Measurements from ENCODE around the gene MYL1. TPM values are rescaled to one million over a fixed set of nuclear protein-coding genes. Genes with fewer than 3 reads are reported as not detected.

MYL1 gene
- total RNA-seq, 4 donors from 2014 or later, result 0.49 TPM; not detected in 3

DNA sequence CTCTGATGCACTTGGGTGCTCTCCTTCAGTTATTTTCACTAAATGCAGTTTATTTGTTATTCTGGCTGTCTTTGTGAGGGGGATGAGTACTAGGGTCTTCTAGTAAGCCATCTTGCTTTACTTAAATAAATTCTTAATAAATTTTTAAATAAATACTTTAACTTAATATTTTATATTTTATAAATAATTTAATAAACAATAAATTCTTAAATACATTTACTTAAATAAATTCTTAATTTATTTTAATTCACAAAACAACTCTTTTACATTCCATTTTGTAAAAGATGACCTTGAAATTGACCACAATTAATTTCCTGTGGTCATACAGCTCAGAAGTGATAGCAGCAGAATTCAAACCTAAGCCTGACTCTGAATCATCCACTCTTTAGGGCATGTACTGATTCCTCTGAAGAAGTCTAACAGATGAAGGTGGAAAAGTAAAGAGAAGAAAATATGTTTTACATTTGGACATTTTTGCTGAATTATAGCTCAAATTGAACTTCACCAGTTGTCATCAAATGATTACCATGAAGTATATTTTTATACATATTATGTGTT, 28.8 kb downstream of the MYL1 start:
- no peak for DNase-seq (ENCODE audit: low spot score in 2 of 2)
- intact Hi-C loops (cut with DNase I; ENCODE audit: low total_unique reads), result no loop called here
- TF ChIP-seq POLR2A (IDR thresholded peaks at IDR 0.05), result no peak
- TF ChIP-seq, protein P1, sequence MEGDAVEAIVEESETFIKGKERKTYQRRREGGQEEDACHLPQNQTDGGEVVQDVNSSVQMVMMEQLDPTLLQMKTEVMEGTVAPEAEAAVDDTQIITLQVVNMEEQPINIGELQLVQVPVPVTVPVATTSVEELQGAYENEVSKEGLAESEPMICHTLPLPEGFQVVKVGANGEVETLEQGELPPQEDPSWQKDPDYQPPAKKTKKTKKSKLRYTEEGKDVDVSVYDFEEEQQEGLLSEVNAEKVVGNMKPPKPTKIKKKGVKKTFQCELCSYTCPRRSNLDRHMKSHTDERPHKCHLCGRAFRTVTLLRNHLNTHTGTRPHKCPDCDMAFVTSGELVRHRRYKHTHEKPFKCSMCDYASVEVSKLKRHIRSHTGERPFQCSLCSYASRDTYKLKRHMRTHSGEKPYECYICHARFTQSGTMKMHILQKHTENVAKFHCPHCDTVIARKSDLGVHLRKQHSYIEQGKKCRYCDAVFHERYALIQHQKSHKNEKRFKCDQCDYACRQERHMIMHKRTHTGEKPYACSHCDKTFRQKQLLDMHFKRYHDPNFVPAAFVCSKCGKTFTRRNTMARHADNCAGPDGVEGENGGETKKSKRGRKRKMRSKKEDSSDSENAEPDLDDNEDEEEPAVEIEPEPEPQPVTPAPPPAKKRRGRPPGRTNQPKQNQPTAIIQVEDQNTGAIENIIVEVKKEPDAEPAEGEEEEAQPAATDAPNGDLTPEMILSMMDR (IDR thresholded peaks at IDR 0.05), result no peak
- no peak overlapping the region for H3K4me3 ChIP-seq (ENCODE audit: low read depth, poor library complexity, severe bottlenecking)

DNA sequence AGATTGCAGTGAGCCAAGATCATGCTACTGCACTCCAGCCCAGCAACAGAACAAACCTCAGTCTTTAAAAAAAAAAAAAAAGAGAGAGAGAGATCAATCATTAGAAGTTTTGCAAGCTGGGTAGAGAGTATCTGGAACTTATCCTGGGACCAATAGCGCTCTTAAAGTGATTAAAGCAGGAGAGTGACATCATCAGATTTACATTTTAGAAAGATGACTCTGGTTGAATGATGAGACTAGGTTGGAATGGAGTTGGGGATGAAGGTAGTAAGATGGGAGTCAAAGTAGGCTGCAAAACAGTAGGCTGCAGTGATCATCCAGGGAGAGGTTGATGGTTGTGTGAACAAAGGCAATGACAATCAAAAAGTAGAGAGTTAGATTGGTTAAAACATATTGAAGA, 37.8 kb downstream of the MYL1 start:
- TF ChIP-seq POLR2A (IDR thresholded peaks at IDR 0.05), result no peak
- TF ChIP-seq, protein P1 (IDR thresholded peaks at IDR 0.05), result no peak
- 74 to 94% methylated on average over 1 of the region's 1 CpG for WGBS, 2 donors
- DNase-seq (ENCODE audit: low spot score in 2 of 2), result no peak
- no peak overlapping the region for H3K4me3 ChIP-seq (ENCODE audit: low read depth, poor library complexity, severe bottlenecking)
- intact Hi-C loops (cut with DNase I; ENCODE audit: low total_unique reads), result no loop called here

DNA sequence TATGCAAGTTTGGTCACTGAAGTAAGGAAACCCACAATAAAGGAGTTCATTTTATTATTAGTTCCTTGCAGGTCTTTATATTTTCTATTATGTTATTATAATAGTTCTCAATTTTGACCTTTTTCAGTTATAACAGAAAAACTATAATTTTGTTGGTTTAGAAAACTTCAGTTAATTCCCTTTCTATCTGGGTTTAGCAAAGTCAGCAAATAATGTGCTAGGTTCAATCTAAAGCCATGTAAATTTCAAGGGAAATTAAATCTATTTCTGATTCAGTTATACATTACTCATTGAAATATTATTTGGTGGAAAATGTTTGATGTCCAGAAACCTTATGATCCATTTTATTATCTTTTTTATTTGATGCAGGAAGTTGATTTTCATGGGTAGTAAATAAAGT, 43.7 kb downstream of the MYL1 start:
- H3K4me3 ChIP-seq (ENCODE audit: low read depth, poor library complexity, severe bottlenecking), result no peak overlapping the region
- intact Hi-C loops (cut with DNase I; ENCODE audit: low total_unique reads), result no loop called here
- no peak for DNase-seq (ENCODE audit: low spot score in 2 of 2)
- TF ChIP-seq, protein P1 (IDR thresholded peaks at IDR 0.05), result no peak
- no peak for TF ChIP-seq POLR2A (IDR thresholded peaks at IDR 0.05)

DNA sequence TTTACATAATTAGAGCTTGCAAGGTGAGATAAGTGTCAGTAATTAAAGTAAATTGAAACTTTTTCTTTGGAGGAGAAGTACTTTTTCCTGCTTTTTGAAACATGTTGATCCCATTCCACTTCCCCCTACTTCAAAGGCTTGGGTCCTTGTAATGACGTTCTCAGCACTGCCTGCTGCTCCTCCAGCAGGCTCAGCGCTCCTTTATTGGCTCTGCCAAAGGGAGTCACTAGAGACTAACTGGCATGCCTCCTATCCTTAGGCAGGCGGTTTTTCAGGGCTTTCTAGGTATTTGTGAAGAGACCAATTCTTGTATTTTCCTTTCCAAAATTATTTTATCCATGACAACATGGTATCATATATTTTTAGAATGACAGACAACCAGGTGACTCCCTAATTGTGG, 45.8 kb downstream of the MYL1 start:
- WGBS, 2 donors, result 23 to 26% methylated on average over 3 of the region's 3 CpGs
- DNase-seq (ENCODE audit: low spot score in 2 of 2), result no peak
- intact Hi-C loops (cut with DNase I; ENCODE audit: low total_unique reads), result no loop called here
- H3K4me3 ChIP-seq (ENCODE audit: low read depth, poor library complexity, severe bottlenecking), result no peak overlapping the region
- TF ChIP-seq, protein P1 (IDR thresholded peaks at IDR 0.05), result no peak
- no peak for TF ChIP-seq POLR2A (IDR thresholded peaks at IDR 0.05)

DNA sequence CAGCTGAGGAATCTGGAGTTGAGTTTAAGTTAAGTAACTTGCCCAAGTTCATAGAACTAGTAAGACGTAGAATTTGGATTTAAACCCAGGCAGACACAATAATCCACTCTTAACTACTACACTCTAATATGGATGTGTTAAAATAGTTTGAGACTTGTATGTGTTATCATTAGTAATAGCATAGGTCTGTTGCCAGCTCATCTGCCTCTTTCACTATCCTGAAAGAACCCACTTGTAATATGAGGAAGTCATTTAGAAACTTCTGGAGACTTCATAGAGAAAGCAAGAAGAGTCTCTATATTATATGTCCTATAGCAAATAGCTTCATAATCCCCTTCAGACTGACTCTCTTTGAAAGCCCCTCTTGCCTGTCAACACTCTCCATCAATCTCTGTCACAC, 46.7 kb downstream of the MYL1 start:
- 86 to 95% methylated on average over 1 of the region's 1 CpG for WGBS, 2 donors
- no peak overlapping the region for H3K4me3 ChIP-seq (ENCODE audit: low read depth, poor library complexity, severe bottlenecking)

DNA sequence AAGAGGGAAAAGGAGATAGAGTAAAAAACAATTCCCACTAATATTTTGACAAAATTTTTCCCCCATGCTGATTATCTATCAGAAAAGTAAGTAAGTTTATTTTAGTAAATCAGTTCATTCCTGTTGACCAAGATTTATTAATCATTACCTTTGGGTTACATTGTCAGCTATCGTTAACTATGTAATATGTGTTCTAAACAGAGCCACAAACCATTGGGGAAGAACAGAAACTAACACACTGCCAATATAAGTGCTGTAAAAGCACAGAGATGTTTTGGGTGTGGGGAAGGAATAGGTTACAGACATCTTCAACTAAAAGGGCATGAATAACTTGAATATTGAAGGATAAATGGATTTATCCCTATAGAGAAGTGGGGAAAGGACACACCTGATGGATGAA, 47.3 kb downstream of the MYL1 start:
- WGBS, 2 donors, result 83 to 87% methylated on average over 1 of the region's 1 CpG
- TF ChIP-seq, protein P1 (IDR thresholded peaks at IDR 0.05), result no peak
- no peak for TF ChIP-seq POLR2A (IDR thresholded peaks at IDR 0.05)
- intact Hi-C loops (cut with DNase I; ENCODE audit: low total_unique reads), result no loop called here
- no peak for DNase-seq (ENCODE audit: low spot score in 2 of 2)
- no peak overlapping the region for H3K4me3 ChIP-seq (ENCODE audit: low read depth, poor library complexity, severe bottlenecking)

More for the DNA sequence above, 46.7 kb downstream of the MYL1 start:
- intact Hi-C loops (cut with DNase I; ENCODE audit: low total_unique reads), result no loop called here
- no peak for TF ChIP-seq POLR2A (IDR thresholded peaks at IDR 0.05)
- TF ChIP-seq, protein P1 (IDR thresholded peaks at IDR 0.05), result no peak
- no peak for DNase-seq (ENCODE audit: low spot score in 2 of 2)
